ENCODE measurements around the gene ZNF451. TPM values are rescaled to one million over a fixed set of nuclear protein-coding genes. Genes with fewer than 3 reads are reported as not detected.
A peak's percentile ranks its signal among the peaks of the same experiment; 100 is the strongest.
"Not testable (repeated sequence)": the region's sequence is repeated elsewhere in the genome, so short reads cannot be mapped to it uniquely, and the experiment has no call there.

The ZNF451 gene
- polyA plus RNA-seq, 1 experiment, result 12.4 TPM

DNA sequence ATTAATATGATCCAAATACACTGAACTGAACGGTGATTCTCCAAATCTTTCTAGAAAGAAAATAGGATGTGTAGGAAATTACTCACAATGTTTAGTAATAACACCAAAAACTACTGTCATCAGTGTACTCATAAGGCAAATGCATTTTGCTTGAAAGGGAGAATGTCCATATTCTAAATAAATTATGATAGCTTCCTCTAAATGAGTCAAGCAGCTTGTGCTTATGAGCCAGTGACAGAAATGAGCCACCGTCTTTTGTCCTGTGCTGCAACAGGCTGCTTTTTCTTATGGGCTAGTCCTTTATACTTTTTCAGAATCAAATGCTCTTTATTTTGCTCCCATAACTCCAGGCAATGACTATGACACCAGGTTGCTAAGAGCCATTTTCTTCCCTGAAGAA is 4.5 kb upstream of the ZNF451 start:
- no peak for DNase-seq (ENCODE audit: low read depth)
- no peak overlapping the region for H3K4me3 ChIP-seq (ENCODE audit: low read depth, low read length)
- no peaks in the 10 kb centered on the region for H3K36me3 ChIP-seq (ENCODE audit: control insufficient read depth, insufficient read depth, low read length)
- H3K27me3 ChIP-seq (ENCODE audit: control insufficient read depth, insufficient read depth, low read length), result no peaks in the 10 kb centered on the region
- CTCF ChIA-PET, result no interaction called here
- POLR2A ChIA-PET, result no interaction called here
- TF ChIP-seq, protein P1, sequence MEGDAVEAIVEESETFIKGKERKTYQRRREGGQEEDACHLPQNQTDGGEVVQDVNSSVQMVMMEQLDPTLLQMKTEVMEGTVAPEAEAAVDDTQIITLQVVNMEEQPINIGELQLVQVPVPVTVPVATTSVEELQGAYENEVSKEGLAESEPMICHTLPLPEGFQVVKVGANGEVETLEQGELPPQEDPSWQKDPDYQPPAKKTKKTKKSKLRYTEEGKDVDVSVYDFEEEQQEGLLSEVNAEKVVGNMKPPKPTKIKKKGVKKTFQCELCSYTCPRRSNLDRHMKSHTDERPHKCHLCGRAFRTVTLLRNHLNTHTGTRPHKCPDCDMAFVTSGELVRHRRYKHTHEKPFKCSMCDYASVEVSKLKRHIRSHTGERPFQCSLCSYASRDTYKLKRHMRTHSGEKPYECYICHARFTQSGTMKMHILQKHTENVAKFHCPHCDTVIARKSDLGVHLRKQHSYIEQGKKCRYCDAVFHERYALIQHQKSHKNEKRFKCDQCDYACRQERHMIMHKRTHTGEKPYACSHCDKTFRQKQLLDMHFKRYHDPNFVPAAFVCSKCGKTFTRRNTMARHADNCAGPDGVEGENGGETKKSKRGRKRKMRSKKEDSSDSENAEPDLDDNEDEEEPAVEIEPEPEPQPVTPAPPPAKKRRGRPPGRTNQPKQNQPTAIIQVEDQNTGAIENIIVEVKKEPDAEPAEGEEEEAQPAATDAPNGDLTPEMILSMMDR (IDR thresholded peaks at IDR 0.05; ENCODE audit: insufficient read depth, low read depth, low read length), result no peak

GRCh38 chr6:57086843-57087242 is 3.1 kb upstream of the ZNF451 start:
- TF ChIP-seq, protein P1 (IDR thresholded peaks at IDR 0.05; ENCODE audit: insufficient read depth, low read depth, low read length), result no peak
- POLR2A ChIA-PET, result no interaction called here
- CTCF ChIA-PET, result interaction anchor here (0.6 kb wide), 1 partner anchor 230 kb away, joined by 3 read pairs; the partner anchor contains the start of gene PRIM2

DNA sequence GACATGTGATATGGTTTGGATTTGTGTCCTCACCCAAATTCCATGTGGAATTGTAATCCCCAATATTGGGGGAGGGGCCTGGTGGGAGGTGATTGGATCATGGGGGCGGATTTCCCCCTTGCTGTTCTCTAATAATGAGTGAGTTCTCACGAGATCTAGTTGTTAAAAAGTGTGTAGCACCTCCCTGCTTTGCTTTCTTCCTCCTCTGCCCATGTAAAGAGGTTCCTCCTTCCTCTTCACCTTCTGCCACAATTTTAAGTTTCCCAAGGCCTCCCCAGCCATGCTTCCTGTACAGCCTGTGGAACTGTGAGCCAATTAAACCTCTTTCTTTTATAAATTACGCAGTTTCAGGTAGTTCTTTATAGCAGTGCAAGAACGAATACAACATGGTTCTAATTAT is 2.1 kb upstream of the ZNF451 start:
- H3K4me3 ChIP-seq (ENCODE audit: low read depth, low read length), result no peak overlapping the region
- DNase-seq (ENCODE audit: low read depth), result no peak
- no peaks in the 10 kb centered on the region for H3K36me3 ChIP-seq (ENCODE audit: control insufficient read depth, insufficient read depth, low read length)
- TF ChIP-seq, protein P1 (IDR thresholded peaks at IDR 0.05; ENCODE audit: insufficient read depth, low read depth, low read length), result no peak
- POLR2A ChIA-PET, result no interaction called here
- CTCF ChIA-PET, result no interaction called here
- H3K27me3 ChIP-seq (ENCODE audit: control insufficient read depth, insufficient read depth, low read length), result no peaks in the 10 kb centered on the region

More at GRCh38 chr6:57086843-57087242, 3.1 kb upstream of the ZNF451 start:
- DNase-seq (ENCODE audit: low read depth), result no peak
- no peaks in the 10 kb centered on the region for H3K27me3 ChIP-seq (ENCODE audit: control insufficient read depth, insufficient read depth, low read length)
- no peak overlapping the region for H3K4me3 ChIP-seq (ENCODE audit: low read depth, low read length)
- no peaks in the 10 kb centered on the region for H3K36me3 ChIP-seq (ENCODE audit: control insufficient read depth, insufficient read depth, low read length)

- Histone ChIP-seq H3K4me3 (ENCODE audit: low read depth, low read length) (peak overlapping the region; percentile 34), H3K27me3 (ENCODE audit: control insufficient read depth, insufficient read depth, low read length) (no peaks in the 10 kb centered on the region), H3K36me3 (ENCODE audit: control insufficient read depth, insufficient read depth, low read length) (no peaks in the 10 kb centered on the region)
- TF ChIP-seq, protein P1 (IDR thresholded peaks at IDR 0.05; ENCODE audit: insufficient read depth, low read depth, low read length), result no peak
- CTCF ChIA-PET, result interaction anchor here (0.9 kb wide), 1 partner anchor 11 kb away, joined by 3 read pairs; no protein-coding TSS in a partner anchor
- DNase-seq (ENCODE audit: low read depth), result no peak
- POLR2A ChIA-PET, result no interaction called here
These were observed 723 bp upstream of the ZNF451 start for GRCh38 chr6:57089265-57089664.

DNA sequence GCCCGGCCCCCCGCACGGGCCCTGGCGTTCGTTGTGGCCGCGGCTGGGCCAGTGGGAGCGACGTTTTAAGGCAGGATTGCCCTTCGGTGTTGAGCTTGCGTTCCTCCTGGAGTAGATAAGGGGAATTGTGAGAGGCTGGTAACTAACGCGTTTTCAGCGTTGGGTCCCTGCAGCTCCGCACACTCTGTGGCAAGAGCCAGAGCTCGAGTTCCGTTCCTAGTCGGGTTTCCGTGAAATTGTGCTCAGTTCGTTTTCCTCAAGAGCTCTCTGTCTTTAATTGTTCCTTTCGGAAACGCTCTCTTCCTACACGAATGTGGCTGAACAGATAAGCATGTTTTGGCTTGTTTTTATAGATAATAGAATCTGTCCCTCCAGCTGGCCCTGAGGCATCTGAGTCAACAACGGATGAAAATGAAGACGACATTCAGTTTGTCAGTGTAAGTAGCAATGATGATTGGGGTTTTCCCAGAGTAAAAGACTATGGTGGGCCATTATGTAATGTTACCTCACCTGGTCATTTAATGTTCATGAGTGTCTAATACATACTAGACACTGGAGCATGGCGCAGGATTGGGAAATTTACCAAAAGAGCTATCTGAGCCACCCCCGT is 575 bp downstream of the ZNF451 start:
- H3K4me3 ChIP-seq (ENCODE audit: low read depth, low read length); DNase-seq (ENCODE audit: low read depth); CTCF ChIA-PET; H3K36me3 ChIP-seq (ENCODE audit: control insufficient read depth, insufficient read depth, low read length); POLR2A ChIA-PET; H3K27me3 ChIP-seq (ENCODE audit: control insufficient read depth, insufficient read depth, low read length): not testable (repeated sequence)

DNA sequence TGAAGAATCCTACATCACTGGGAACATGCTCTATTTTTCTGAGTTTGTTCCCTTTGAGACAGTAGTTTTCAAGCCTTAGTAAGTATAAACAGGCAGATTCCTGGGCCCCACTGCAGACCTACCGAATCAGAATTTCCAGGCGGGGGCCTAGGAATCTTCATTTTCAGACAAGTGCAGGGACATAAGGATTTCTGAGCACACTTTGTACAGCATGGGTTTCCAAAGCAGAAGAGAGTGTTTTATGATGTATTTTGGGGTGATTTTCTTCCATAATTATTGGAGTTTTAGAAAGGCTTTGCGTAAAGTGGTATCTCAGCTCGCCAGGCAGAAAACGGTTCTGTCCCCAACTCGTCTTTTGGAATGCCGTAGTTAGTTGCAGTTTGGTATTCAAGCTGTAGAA is 1.4 kb downstream of the ZNF451 start:
- POLR2A ChIA-PET, result not testable (repeated sequence)

More for the DNA sequence above, 1.4 kb downstream of the ZNF451 start:
- CTCF ChIA-PET; DNase-seq (ENCODE audit: low read depth); H3K36me3 ChIP-seq (ENCODE audit: control insufficient read depth, insufficient read depth, low read length); H3K27me3 ChIP-seq (ENCODE audit: control insufficient read depth, insufficient read depth, low read length): not testable (repeated sequence)
- peak overlapping the region; percentile 26; the same call in 1 of the 2 replicates for H3K4me3 ChIP-seq (ENCODE audit: low read depth, low read length)

Measured in BJ (cell line).